Stimulated activated CD4-positive, alpha-beta T cell treated with anti-CD3 and anti-CD28 coated beads, Interleukin-15, amount 100 ng/mL, for 1 hour (primary cell): ENCODE results near the gene KLK11.

Experiments
- DNase-seq, 2 donors: peaks; one replicate each; pipeline ENCODE4 v3.0.0-alpha.2; 2020; ENCODE audit warnings: low read depth in 1 of 2, low spot score in 1 of 2

KLK11 gene

DNA sequence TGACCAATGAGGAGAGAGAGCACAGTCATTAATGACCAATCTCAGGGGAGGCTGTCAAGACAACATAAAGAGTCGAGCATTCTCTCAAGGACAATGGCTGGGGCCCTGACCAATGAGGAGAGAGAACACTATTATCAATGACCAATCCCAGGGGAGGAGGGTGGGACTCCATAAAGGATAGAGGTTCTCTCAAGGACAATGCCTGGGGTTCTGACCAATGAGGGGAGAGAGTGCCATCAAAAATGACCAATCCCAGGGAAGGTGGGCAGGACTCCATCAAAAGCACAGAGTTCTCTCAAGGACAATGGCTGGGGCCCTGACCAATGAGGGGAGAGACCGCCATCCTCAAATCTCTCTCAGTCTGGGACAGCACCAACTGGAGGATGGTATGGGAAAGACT, 3.3 kb upstream of the KLK11 start:
- no peak for DNase-seq

DNA sequence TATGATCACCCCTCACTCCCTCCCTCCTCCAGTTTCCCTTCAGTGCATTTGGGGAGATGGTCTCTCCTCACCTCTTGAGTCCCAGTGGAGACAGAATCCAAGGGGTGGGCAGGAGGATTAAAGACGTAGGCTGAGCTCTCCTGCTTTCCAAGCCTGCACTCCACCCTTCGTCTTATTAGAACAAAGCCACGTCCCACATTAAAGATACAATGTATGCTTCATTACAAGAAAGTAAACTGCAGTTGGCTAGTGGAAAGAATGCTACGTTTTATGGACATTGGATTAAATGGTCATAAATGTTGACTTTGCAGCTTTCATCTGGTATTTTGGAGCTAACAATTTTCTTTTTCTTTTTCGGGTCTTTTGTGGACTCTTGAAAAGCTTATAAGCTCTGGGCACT, 1.5 kb upstream of the KLK11 start:
- DNase-seq = no peak

DNA sequence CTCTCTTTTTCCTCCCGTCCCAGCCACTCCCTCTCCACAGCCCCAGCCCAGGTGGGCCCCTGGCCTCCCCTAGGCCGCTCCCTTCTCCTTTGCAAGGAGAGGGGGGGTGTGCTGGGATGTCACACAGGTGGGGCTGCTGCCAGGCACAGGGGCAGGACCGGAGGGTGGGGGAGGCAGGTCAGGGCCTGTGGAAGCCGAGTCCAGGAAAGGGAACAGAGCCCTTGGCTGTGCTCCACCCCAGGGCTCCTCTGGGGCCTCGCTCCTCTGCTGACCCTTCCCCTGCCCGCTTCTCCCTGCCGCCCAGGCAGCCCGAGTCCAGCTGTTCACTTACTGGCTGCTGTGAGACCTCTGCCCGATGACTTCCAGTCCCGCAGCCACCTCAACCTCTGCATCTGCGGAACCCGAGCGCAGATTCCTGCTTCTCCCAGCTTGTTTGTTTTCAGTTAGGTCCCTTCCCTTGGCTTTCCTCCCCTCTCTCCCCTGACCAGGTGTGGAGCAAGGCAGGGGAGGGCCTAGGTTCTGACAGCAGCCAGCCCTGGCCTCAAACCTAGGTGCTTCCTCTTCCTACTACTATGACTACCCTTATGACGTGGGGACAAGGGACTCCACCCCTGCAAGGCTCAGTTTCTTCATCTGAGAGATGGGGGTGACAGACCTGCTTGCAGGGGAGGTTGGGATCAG, 850 bp upstream of the KLK11 start:
- DNase-seq = no peak

DNA sequence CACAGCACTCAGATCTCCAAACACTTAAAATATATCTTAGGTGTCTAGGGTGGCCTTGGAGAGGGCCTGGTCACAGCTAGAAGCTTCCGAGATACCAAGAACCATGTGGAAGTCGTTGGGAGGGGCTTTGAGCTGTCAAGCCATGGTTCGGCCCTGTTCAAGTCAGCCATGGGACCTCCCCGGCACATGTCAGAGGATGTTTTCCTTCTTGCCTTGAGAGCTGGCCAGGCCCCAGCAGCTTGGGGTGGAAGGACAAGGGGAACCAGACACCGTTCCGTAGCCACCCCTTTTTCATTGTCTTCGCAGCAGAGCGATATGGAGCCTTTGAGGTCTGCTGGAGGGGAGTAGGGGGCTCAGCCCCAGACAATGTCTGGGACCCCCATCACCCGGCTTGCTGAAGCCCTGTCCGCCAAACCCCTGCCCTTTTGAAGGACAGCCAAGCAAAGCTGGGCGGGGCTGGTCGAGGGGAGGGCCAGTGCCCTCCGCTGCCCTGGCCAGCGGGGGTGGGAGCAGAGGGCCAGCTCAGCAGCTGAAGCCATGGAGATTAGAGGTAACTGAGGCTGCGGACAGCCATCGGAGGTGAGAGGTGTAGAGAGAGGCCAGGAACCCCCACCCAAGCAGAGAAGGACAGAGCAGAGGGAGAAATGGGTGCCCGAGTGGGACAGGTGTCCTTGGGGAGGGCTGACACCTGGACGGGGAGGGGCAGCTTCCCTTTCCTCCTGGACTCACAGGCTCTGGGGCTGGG, 435 bp downstream of the KLK11 start:
- DNase-seq = no peak

GRCh38 chr19:51025401-51025800, 1.0 kb downstream of the KLK11 start:
- no peak for DNase-seq

GRCh38 chr19:51024924-51025323, 1.5 kb downstream of the KLK11 start:
- no peak for DNase-seq

DNA sequence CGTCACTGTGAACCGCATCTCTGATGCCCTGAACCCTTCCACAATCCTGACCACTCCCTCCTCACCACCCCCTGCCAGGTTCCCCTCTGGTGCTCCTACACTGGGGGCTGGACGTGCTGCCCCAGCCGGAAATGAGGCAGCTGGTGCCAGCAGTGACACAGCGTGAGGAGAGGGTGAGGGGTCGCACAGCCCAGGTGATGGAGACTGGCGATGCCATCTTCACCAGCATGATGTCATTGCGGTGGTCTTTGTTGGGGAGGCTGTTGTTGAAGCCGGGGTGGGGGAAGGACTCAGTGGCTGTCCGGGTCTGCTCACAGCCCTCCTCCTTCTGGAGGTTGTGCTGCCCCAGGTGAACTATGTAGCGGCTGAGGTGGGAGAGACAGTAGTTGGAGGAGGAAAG, 2.5 kb downstream of the KLK11 start:
- DNase-seq = no peak

GRCh38 chr19:51022526-51022925, 3.9 kb downstream of the KLK11 start:
- no peak for DNase-seq

GRCh38 chr19:51020988-51021651, 5.3 kb downstream of the KLK11 start:
- no peak for DNase-seq

GRCh38 chr19:51019544-51019925, 6.9 kb downstream of the KLK11 start, which contains the start of gene KLK10:
Gene KLK10 (minus strand): TSS chr19:51019709. CDS start chr19:51019130, 579 bp downstream.
- no peak for DNase-seq

DNA sequence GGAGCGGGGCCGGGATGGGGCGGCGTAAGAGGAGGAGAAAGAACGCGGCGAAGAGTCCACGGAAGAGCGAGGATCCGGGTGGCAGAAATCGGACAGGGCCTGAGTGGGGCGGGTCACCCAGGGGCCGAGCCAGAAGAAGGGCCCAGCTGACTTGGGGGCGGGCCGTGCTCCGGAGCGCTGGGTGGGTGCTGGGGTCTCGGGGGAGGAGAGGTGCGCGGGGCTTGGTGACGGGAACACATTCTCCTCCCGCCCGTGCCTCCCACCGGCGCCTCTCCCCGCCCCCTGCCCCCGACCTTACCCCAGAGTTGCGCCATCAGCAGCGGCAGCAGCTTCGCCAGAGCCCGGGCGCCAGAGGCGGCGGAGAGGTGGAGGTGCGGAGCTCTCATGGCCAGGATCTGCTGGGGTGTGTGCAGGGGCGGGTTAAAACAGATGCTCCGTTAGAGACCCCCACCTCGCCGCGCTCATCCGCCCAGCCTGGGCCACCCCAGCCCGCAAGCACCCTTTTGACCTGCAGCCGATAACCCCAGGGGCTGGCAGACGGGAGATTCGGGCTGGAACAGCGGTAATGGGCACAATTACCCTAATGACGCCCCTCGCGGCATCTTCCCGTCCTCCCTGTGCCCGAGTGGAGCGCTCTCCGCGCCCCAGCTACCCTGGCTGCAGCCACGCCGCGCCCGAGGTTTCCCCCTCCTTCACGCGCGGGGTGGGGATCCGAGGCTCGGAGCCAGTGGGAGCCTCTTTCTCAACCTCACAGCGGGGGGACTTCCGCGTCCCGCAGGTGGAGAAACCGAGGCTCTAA, 7.5 kb downstream of the KLK11 start:
- no peak for DNase-seq

GRCh38 chr19:51016798-51017683, 9.4 kb downstream of the KLK11 start:
- DNase-seq = peak in 1 of 2 donors; percentile 57

- no peak for DNase-seq
Measured at GRCh38 chr19:51015691-51016267, 10.6 kb downstream of the KLK11 start.

GRCh38 chr19:51014242-51014641, 12.2 kb downstream of the KLK11 start:
- DNase-seq = no peak

- DNase-seq = no peak
Measured at GRCh38 chr19:51012661-51013190, 13.7 kb downstream of the KLK11 start.

- DNase-seq = no peak
Measured at GRCh38 chr19:51010066-51010795, 16.2 kb downstream of the KLK11 start.

- no peak for DNase-seq
Measured at GRCh38 chr19:51009061-51009891, 17.1 kb downstream of the KLK11 start.

DNA sequence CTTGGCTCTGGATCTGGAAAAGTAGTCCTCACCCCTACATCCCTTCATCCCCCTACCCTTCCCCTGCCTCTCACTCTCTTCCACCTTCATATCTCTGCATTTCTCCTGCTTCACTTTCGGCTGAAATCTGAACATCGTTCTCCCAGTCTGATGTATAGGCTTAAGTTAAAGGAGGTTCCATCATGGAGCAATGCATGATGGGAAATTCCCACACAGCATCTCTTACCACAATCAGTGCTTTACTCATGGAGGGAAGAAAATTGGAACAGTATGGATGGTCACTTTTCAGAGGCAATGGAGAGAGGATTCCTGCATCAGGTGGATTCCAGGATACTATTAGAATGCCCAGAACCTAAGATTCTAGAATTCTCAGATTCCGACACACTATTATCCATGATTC, 18.9 kb downstream of the KLK11 start:
- no peak for DNase-seq
